Esophagus (tissue), 2 donors: ENCODE data around the gene TTC13. TPM values are rescaled to one million over a fixed set of nuclear protein-coding genes. Genes with fewer than 3 reads are reported as not detected.

ENCODE experiments used
- H3K27ac ChIP-seq, 2 donors: one replicate each; pipeline ENCODE4 v1.5.1; 2013; ENCODE audit warnings: low read depth in 2 of 2, mild to moderate bottlenecking in 2 of 2, inconsistent platforms in 1 of 2, low read length in 1 of 2, moderate library complexity in 1 of 2
- H3K27me3 ChIP-seq, 2 donors: one replicate each; pipeline ENCODE4 v1.6.1; 2013; ENCODE audit warnings: low read length in 2 of 2, control low read depth in 1 of 2, mild to moderate bottlenecking in 1 of 2; ENCODE audit not compliant: insufficient read depth in 2 of 2, control insufficient read depth in 1 of 2
- H3K36me3 ChIP-seq, 2 donors: one replicate each; pipeline ENCODE4 v1.6.1; 2013; ENCODE audit warnings: low read length in 1 of 2; ENCODE audit not compliant: control insufficient read depth in 2 of 2, insufficient read depth in 2 of 2
- H3K4me1 ChIP-seq, 2 donors: one replicate each; pipeline ENCODE4 v1.6.1; 2013; ENCODE audit warnings: low read length in 1 of 2; ENCODE audit not compliant: control insufficient read depth in 2 of 2, insufficient read depth in 2 of 2
- H3K4me3 ChIP-seq, 2 donors: one replicate each; pipeline ENCODE4 v1.5.1; 2013; ENCODE audit warnings: low read length in 2 of 2, mild to moderate bottlenecking in 2 of 2, low read depth in 1 of 2, moderate library complexity in 1 of 2
- H3K9me3 ChIP-seq, 2 donors: one replicate each; pipeline ENCODE4 v1.6.1; 2013; ENCODE audit warnings: mild to moderate bottlenecking in 2 of 2, low read depth in 1 of 2, low read length in 1 of 2, moderate library complexity in 1 of 2; ENCODE audit not compliant: control insufficient read depth in 2 of 2, insufficient read depth in 1 of 2
- WGBS, 2 donors: extraction: QIAGEN DNeasy Blood & Tissue Kit; methylation state at CpG; one replicate each; pipeline ENCODE4 v1.1.7; 2013; 5-methylcytosine and 5-hydroxymethylcytosine counted together
- polyA plus RNA-seq, 2 donors: library from polyadenylated mRNA; stranded (reverse); fragments of 200-250 nt; gene quantifications; one replicate each; pipeline ENCODE4 v1.2.3, GENCODE V29; 2013
- donor health status: healthy with polysubstance abuse.
- donor health status: Bipolar disorder and iron deficiency.

Gene TTC13
- polyA plus RNA-seq, 2 donors, result 5.0 to 7.6 TPM

- Histone ChIP-seq H3K27me3 (no peaks in the 10 kb centered on the region), H3K9me3 (no peaks in the 10 kb centered on the region), H3K27ac (no peak overlapping the region), H3K4me3 (no peak overlapping the region), H3K4me1 (peaks cover 0 to 2% of the 10 kb centered on the region in 2 donors), H3K36me3 (peaks cover 8 to 13% of the 10 kb centered on the region in 2 donors)
- WGBS, 2 donors, result 57% methylated on average over 15 of the region's 15 CpGs
Observed at GRCh38 chr1:230917284-230918135, 61.2 kb downstream of the TTC13 start.

- H3K9me3 ChIP-seq, result no peaks in the 10 kb centered on the region
- WGBS, 2 donors, result 89 to 92% methylated on average over 8 of the region's 8 CpGs
- peaks cover 5 to 12% of the 10 kb centered on the region in 2 donors for H3K36me3 ChIP-seq
- peaks cover 0 to 2% of the 10 kb centered on the region in 2 donors for H3K4me1 ChIP-seq
- no peak overlapping the region for H3K27ac ChIP-seq
- no peak overlapping the region for H3K4me3 ChIP-seq
- no peaks in the 10 kb centered on the region for H3K27me3 ChIP-seq
Observed at GRCh38 chr1:230916587-230917283, 61.9 kb downstream of the TTC13 start.

GRCh38 chr1:230915078-230915477 lies 63.6 kb downstream of the TTC13 start:
- H3K27ac ChIP-seq, result no peak overlapping the region
- H3K27me3 ChIP-seq, result no peaks in the 10 kb centered on the region
- peaks cover 4 to 6% of the 10 kb centered on the region in 2 donors for H3K4me1 ChIP-seq
- peaks cover 3 to 10% of the 10 kb centered on the region in 2 donors for H3K36me3 ChIP-seq
- no peaks in the 10 kb centered on the region for H3K9me3 ChIP-seq
- no peak overlapping the region for H3K4me3 ChIP-seq

GRCh38 chr1:230913496-230913895 lies 65.2 kb downstream of the TTC13 start:
- Histone ChIP-seq H3K27ac (no peak overlapping the region), H3K4me3 (no peak overlapping the region), H3K4me1 (peaks cover 7 to 8% of the 10 kb centered on the region in 2 donors), H3K27me3 (no peaks in the 10 kb centered on the region), H3K36me3 (peaks cover 2 to 5% of the 10 kb centered on the region in 2 donors), H3K9me3 (no peaks in the 10 kb centered on the region)
- WGBS, 2 donors, result 89 to 95% methylated on average over 2 of the region's 2 CpGs

- H3K4me3 ChIP-seq, result no peak overlapping the region
- H3K27ac ChIP-seq, result no peak overlapping the region
- no peaks in the 10 kb centered on the region for H3K9me3 ChIP-seq
- H3K36me3 ChIP-seq, result peaks cover 0 to 5% of the 10 kb centered on the region in 2 donors
- H3K27me3 ChIP-seq, result no peaks in the 10 kb centered on the region
- H3K4me1 ChIP-seq, result peaks cover 7 to 8% of the 10 kb centered on the region in 2 donors
Observed at GRCh38 chr1:230910755-230911117, 67.9 kb downstream of the TTC13 start.

- no peaks in the 10 kb centered on the region for H3K9me3 ChIP-seq
- no peaks in the 10 kb centered on the region for H3K27me3 ChIP-seq
- 42 to 63% methylated on average over 13 of the region's 13 CpGs for WGBS, 2 donors
- H3K36me3 ChIP-seq, result peaks cover under 1 to 5% of the 10 kb centered on the region in 2 donors
- peak overlapping the region in 1 of 2 donors; percentile 55 for H3K27ac ChIP-seq
- H3K4me1 ChIP-seq, result peaks cover 7 to 8% of the 10 kb centered on the region in 2 donors
- H3K4me3 ChIP-seq, result no peak overlapping the region
Observed at GRCh38 chr1:230909974-230910754, 68.5 kb downstream of the TTC13 start.

GRCh38 chr1:230907472-230908205 lies 71.0 kb downstream of the TTC13 start:
- Histone ChIP-seq H3K27me3 (no peaks in the 10 kb centered on the region), H3K4me1 (peaks cover 6 to 7% of the 10 kb centered on the region in 2 donors), H3K9me3 (no peaks in the 10 kb centered on the region), H3K36me3 (peaks cover 2 to 5% of the 10 kb centered on the region in 2 donors), H3K27ac (no peak overlapping the region), H3K4me3 (no peak overlapping the region)
- 82 to 89% methylated on average over 4 of the region's 4 CpGs for WGBS, 2 donors

GRCh38 chr1:230906226-230906625 lies 72.4 kb downstream of the TTC13 start:
- 82 to 88% methylated on average over 2 of the region's 2 CpGs for WGBS, 2 donors
- no peak overlapping the region for H3K27ac ChIP-seq

GRCh38 chr1:230905733-230906132 lies 72.9 kb downstream of the TTC13 start:
- Histone ChIP-seq H3K4me1 (peaks cover 6 to 7% of the 10 kb centered on the region in 2 donors), H3K4me3 (no peak overlapping the region), H3K27ac (no peak overlapping the region), H3K27me3 (no peaks in the 10 kb centered on the region), H3K36me3 (peaks cover 0 to 5% of the 10 kb centered on the region in 2 donors), H3K9me3 (no peaks in the 10 kb centered on the region)
- WGBS, 2 donors, result 56 to 63% methylated on average over 5 of the region's 5 CpGs

More at GRCh38 chr1:230906226-230906625, 72.4 kb downstream of the TTC13 start:
- Histone ChIP-seq H3K4me3 (no peak overlapping the region), H3K36me3 (peaks cover 0 to 5% of the 10 kb centered on the region in 2 donors), H3K27me3 (no peaks in the 10 kb centered on the region), H3K9me3 (no peaks in the 10 kb centered on the region), H3K4me1 (peaks cover 6 to 7% of the 10 kb centered on the region in 2 donors)
